GM18858 (cell line): Measurements from ENCODE around the gene USP7.
A peak's percentile ranks its signal among the peaks of the same experiment; 100 is the strongest.
"Not testable (repeated sequence)": the region's sequence is repeated elsewhere in the genome, so short reads cannot be mapped to it uniquely, and the experiment has no call there.

Experiments
- ATAC-seq: cut with Tn5 transposase; IDR thresholded peaks from one replicate; pipeline ENCODE4 v1.9.1; 2021; ENCODE audit not compliant: unreplicated experiment

USP7 gene

GRCh38 chr16:8972843-8973586 lies 9.3 kb upstream of the USP7 start:
- ATAC-seq: no peak

GRCh38 chr16:8971416-8971815 lies 7.7 kb upstream of the USP7 start:
- no peak for ATAC-seq

GRCh38 chr16:8969202-8969897 lies 5.6 kb upstream of the USP7 start:
- ATAC-seq: not testable (repeated sequence)

- ATAC-seq: not testable (repeated sequence)
These were observed 4.3 kb upstream of the USP7 start for GRCh38 chr16:8968054-8968453.

- no peak for ATAC-seq
These were observed 3.6 kb upstream of the USP7 start for GRCh38 chr16:8967132-8967821.

GRCh38 chr16:8966817-8967131 lies 3.1 kb upstream of the USP7 start:
- ATAC-seq: no peak

GRCh38 chr16:8964462-8964861 lies 756 bp upstream of the USP7 start:
- no peak for ATAC-seq

GRCh38 chr16:8963010-8963820 lies 491 bp downstream of the USP7 start:
- peak; percentile 2 for ATAC-seq

GRCh38 chr16:8962393-8963009 lies 1.2 kb downstream of the USP7 start:
- peak; percentile 20 for ATAC-seq

- no peak for ATAC-seq
These were observed 1.8 kb downstream of the USP7 start for GRCh38 chr16:8961811-8962390.

GRCh38 chr16:8960788-8961109 lies 3.0 kb downstream of the USP7 start:
- no peak for ATAC-seq

GRCh38 chr16:8959921-8960787 lies 3.6 kb downstream of the USP7 start:
- ATAC-seq: no peak

GRCh38 chr16:8958344-8959167 lies 5.2 kb downstream of the USP7 start:
- no peak for ATAC-seq

- ATAC-seq: no peak
These were observed 6.1 kb downstream of the USP7 start for GRCh38 chr16:8957509-8958157.

- ATAC-seq: no peak
These were observed 6.7 kb downstream of the USP7 start for GRCh38 chr16:8957063-8957397.

GRCh38 chr16:8956265-8957062 lies 7.2 kb downstream of the USP7 start:
- no peak for ATAC-seq

GRCh38 chr16:8955828-8956227 lies 7.9 kb downstream of the USP7 start:
- no peak for ATAC-seq

GRCh38 chr16:8953064-8953463 lies 10.6 kb downstream of the USP7 start:
- ATAC-seq: no peak
